HG03064 (cell line): ENCODE measurements around the gene HMG20A.

Source experiments
- ATAC-seq: cut with Tn5 transposase; IDR thresholded peaks from one replicate; pipeline ENCODE4 v1.9.1; 2021; ENCODE audit warnings: low read depth; ENCODE audit not compliant: unreplicated experiment

The HMG20A gene

GRCh38 chr15:77420610-77421369 is at the start of gene HMG20A:
Gene HMG20A (plus strand): TSS chr15:77420888. CDS start chr15:77458408, 37,520 bp downstream.
- no peak for ATAC-seq

GRCh38 chr15:77371850-77372563 is 48.7 kb upstream of the HMG20A start:
- no peak for ATAC-seq

- ATAC-seq, result no peak
Observed at GRCh38 chr15:77373441-77373840, 47.2 kb upstream of the HMG20A start.

GRCh38 chr15:77375133-77375532 is 45.6 kb upstream of the HMG20A start:
- ATAC-seq, result no peak

GRCh38 chr15:77376770-77377169 is 43.9 kb upstream of the HMG20A start:
- no peak for ATAC-seq

GRCh38 chr15:77380033-77380432 is 40.7 kb upstream of the HMG20A start:
- no peak for ATAC-seq

- ATAC-seq, result no peak
Observed at GRCh38 chr15:77384086-77384485, 36.6 kb upstream of the HMG20A start.

GRCh38 chr15:77384589-77385359 is 35.9 kb upstream of the HMG20A start:
- ATAC-seq, result no peak

GRCh38 chr15:77386626-77387025 is 34.1 kb upstream of the HMG20A start:
- ATAC-seq, result no peak

GRCh38 chr15:77387365-77388105 is 33.2 kb upstream of the HMG20A start:
- no peak for ATAC-seq

- ATAC-seq, result no peak
Observed at GRCh38 chr15:77391372-77391951, 29.2 kb upstream of the HMG20A start.

- ATAC-seq, result no peak
Observed at GRCh38 chr15:77392762-77393470, 27.8 kb upstream of the HMG20A start.

- ATAC-seq, result no peak
Observed at GRCh38 chr15:77393471-77393840, 27.2 kb upstream of the HMG20A start.

GRCh38 chr15:77395013-77395774 is 25.5 kb upstream of the HMG20A start:
- no peak for ATAC-seq

- ATAC-seq, result no peak
Observed at GRCh38 chr15:77396692-77397091, 24.0 kb upstream of the HMG20A start.

- ATAC-seq, result no peak
Observed at GRCh38 chr15:77398927-77399326, 21.8 kb upstream of the HMG20A start.

GRCh38 chr15:77400258-77400657 is 20.4 kb upstream of the HMG20A start:
- ATAC-seq, result no peak

- ATAC-seq, result no peak
Observed at GRCh38 chr15:77402740-77403379, 17.8 kb upstream of the HMG20A start.
